Stomach (tissue), 9 donors: ENCODE results near the gene AGMO. TPM values are rescaled to one million over a fixed set of nuclear protein-coding genes. Genes with fewer than 3 reads are reported as not detected.

Experiments
- DNase-seq, 2 donors: peaks; one replicate each; pipeline versions ENCODE4 v3.0.0 to v3.0.0-alpha.2; 2013 to 2019
- H3K27ac ChIP-seq, 5 donors: fragments of 200-600 bp in 4 of 5; sonication (generic) in 4 of 5; one replicate each; pipeline ENCODE4 v1.5.1; 2013 to 2019; ENCODE audit warnings: mild to moderate bottlenecking in 1 of 5, moderate library complexity in 1 of 5
- H3K27me3 ChIP-seq, 3 donors: fragments of 200-600 bp; sonication (generic); one replicate each; pipeline ENCODE4 v1.5.1; 2017 to 2019; ENCODE audit warnings: mixed run types in 1 of 3
- H3K36me3 ChIP-seq, 4 donors: fragments of 200-600 bp; sonication (generic); 1 replicate in 3 of 4; 2 replicates in 1 of 4; pipeline ENCODE4 v1.5.1; 2016 to 2019
- H3K4me1 ChIP-seq, 4 donors: fragments of 200-600 bp; sonication (generic); one replicate each; pipeline ENCODE4 v1.5.1; 2016 to 2019
- H3K4me3 ChIP-seq, 4 donors: fragments of 200-600 bp; sonication (generic) in 3 of 4; one replicate each; pipeline ENCODE4 v1.5.1; 2016 to 2019; ENCODE audit warnings: mild to moderate bottlenecking in 1 of 4
- H3K9me3 ChIP-seq, 4 donors: fragments of 200-600 bp; sonication (generic); one replicate each; pipeline ENCODE4 v1.5.1; 2016 to 2019
- EP300 ChIP-seq: sonication (generic); formaldehyde crosslinking; IDR thresholded peaks from one replicate; pipeline ENCODE4 v1.6.1; 2017; ENCODE audit warnings: antibody characterized with exemption
- POLR2A ChIP-seq, 4 donors: fragments of 450-650 bp; IDR thresholded peaks; one replicate each; pipeline ENCODE4 v1.6.1; 2016; ENCODE audit warnings: antibody characterized with exemption in 4 of 4, control low read depth in 2 of 4, mild to moderate bottlenecking in 1 of 4, moderate library complexity in 1 of 4
- POLR2AphosphoS5 ChIP-seq, 3 donors: sonication (generic); formaldehyde crosslinking; IDR thresholded peaks; one replicate each; pipeline ENCODE4 v1.6.1; 2016; ENCODE audit warnings: antibody characterized with exemption in 3 of 3
- WGBS, 5 donors: extraction: QIAGEN DNeasy Blood & Tissue Kit in 3 of 5; methylation state at CpG; one replicate each; pipeline versions ENCODE4 v1.1.5 to v1.1.7; 2013 to 2018; 5-methylcytosine and 5-hydroxymethylcytosine counted together
- intact Hi-C: fragments of 100-400 bp; cut with DNase I; formaldehyde crosslinking; loops from one replicate; pipeline ENCODE4 v1.15.1; 2023; ENCODE audit warnings: low total_unique reads
- polyA plus RNA-seq, 3 donors: library from polyadenylated mRNA; stranded (reverse); fragments of 200-250 nt; gene quantifications; one replicate each; pipeline ENCODE4 v1.2.3, GENCODE V29; 2013
- total RNA-seq, 5 donors: library from RNA; depleted of rRNA; stranded (reverse); fragments of >200 nt; gene quantifications; one replicate each; pipeline versions ENCODE4 v1.1.0 to v1.2.3, GENCODE V29; 2014 to 2016
- TF ChIP-seq, protein P1 (sequence below), 7 experiments: fragments of 450-650 bp in 4 of 7; fragments of 200-600 bp in 3 of 7; sonication (generic) in 3 of 7; IDR thresholded peaks; one replicate each; pipeline ENCODE4 v1.5.1; 2016 to 2019; ENCODE audit warnings: antibody characterized with exemption in 7 of 7, control low read depth in 2 of 7, mild to moderate bottlenecking in 1 of 7
- donor health status: healthy with polysubstance abuse.
- donor health status: Bipolar disorder and iron deficiency.
- donor health status: healthy.

Gene AGMO
- total and polyA plus RNA-seq, 8 donors: 0.03 to 33.0 (median 5.0) TPM; not detected in 5

DNA sequence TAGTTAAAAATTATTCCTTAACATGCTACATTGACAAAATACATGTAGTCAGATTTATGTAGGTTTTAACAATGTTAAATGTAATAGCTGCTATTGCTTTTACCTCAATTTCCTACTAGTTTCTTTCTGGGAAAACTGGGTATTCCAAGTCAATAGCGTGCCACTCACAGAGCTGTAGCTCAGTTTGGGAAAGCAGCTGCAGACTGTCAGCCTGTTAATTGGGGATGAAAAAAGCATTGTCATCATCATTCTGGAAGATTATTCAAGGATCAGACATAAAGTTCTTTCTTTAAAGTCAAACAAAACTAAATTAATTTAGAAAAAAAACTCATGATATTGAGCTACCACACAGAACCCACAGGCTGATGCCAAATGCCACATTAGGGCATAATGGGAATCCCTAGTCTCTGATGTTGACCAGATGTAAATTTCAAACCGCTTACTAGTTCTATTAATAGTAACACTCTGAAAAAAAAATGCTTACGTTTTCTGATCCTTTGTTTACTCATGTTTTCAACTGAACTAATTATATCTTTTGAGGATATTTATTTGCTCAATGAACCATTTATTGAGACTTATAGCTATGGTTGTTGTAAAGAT, 19.6 kb upstream of the AGMO start:
- H3K27me3 ChIP-seq: no peaks in the 10 kb centered on the region
- peaks cover 0 to 6% (median 0%) of the 10 kb centered on the region in 4 donors for H3K4me1 ChIP-seq
- DNase-seq: peak in 1 of 2 donors; percentile 45
- H3K9me3 ChIP-seq: peaks cover 4 to 11% (median 6%) of the 10 kb centered on the region in 4 donors
- no peak overlapping the region for H3K4me3 ChIP-seq
- peak overlapping the region in 1 of 5 donors; percentile 30 for H3K27ac ChIP-seq
- no peaks in the 10 kb centered on the region for H3K36me3 ChIP-seq
- WGBS, 5 donors: 46 to 57% (median 49%) methylated on average over 3 of the region's 3 CpGs
- TF ChIP-seq, protein P1, sequence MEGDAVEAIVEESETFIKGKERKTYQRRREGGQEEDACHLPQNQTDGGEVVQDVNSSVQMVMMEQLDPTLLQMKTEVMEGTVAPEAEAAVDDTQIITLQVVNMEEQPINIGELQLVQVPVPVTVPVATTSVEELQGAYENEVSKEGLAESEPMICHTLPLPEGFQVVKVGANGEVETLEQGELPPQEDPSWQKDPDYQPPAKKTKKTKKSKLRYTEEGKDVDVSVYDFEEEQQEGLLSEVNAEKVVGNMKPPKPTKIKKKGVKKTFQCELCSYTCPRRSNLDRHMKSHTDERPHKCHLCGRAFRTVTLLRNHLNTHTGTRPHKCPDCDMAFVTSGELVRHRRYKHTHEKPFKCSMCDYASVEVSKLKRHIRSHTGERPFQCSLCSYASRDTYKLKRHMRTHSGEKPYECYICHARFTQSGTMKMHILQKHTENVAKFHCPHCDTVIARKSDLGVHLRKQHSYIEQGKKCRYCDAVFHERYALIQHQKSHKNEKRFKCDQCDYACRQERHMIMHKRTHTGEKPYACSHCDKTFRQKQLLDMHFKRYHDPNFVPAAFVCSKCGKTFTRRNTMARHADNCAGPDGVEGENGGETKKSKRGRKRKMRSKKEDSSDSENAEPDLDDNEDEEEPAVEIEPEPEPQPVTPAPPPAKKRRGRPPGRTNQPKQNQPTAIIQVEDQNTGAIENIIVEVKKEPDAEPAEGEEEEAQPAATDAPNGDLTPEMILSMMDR (IDR thresholded peaks at IDR 0.05): no peak
- TF ChIP-seq POLR2AphosphoS5 (IDR thresholded peaks at IDR 0.05) (no peak), EP300 (no peak), POLR2A (IDR thresholded peaks at IDR 0.05) (no peak)
- intact Hi-C loops: no loop called here

DNA sequence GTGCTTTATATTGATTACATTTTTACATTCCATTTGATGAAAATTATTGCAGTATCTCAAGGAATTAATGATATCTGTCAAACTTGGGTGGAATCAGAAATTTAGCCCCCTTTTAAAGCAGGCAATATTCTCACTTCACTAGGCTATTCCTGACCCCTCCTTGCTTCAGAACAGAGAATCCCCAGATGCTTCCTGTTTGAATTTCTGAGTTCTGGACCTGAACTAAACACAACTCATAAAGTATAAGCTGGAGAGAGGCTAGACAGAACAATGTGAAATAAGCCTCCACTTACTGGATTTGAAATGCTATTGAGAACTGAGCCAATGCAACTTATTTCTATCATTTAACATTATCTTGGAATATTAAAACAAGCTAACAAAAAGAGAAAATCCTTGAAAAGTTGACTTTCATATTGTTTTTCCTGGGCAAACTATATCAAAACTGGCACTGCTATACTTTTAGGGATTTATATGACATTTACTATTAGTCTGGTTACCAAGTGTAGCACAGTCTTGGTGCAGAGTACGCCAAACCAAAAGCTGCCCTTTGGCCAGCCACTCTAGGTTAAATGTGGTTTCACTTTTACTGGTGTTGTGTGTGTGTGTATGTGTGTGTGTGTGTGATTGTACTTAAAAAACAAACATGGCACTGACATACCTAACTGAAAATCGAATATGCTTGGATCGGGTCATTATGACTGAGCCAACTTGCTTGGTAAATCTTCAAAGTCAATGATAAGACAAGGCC, 19.0 kb upstream of the AGMO start:
- H3K36me3 ChIP-seq: no peaks in the 10 kb centered on the region
- TF ChIP-seq POLR2A (IDR thresholded peaks at IDR 0.05) (no peak), POLR2AphosphoS5 (IDR thresholded peaks at IDR 0.05) (no peak), EP300 (no peak)
- TF ChIP-seq, protein P1 (IDR thresholded peaks at IDR 0.05): no peak
- peaks cover 4 to 11% (median 6%) of the 10 kb centered on the region in 4 donors for H3K9me3 ChIP-seq
- no peak overlapping the region for H3K4me3 ChIP-seq
- no peak for DNase-seq
- intact Hi-C loops: no loop called here
- H3K4me1 ChIP-seq: peaks cover 0 to 6% (median 0%) of the 10 kb centered on the region in 4 donors
- H3K27ac ChIP-seq: peak overlapping the region in 1 of 5 donors; percentile 30
- WGBS, 5 donors: 61 to 86% (median 77%) methylated on average over 3 of the region's 3 CpGs
- H3K27me3 ChIP-seq: no peaks in the 10 kb centered on the region

DNA sequence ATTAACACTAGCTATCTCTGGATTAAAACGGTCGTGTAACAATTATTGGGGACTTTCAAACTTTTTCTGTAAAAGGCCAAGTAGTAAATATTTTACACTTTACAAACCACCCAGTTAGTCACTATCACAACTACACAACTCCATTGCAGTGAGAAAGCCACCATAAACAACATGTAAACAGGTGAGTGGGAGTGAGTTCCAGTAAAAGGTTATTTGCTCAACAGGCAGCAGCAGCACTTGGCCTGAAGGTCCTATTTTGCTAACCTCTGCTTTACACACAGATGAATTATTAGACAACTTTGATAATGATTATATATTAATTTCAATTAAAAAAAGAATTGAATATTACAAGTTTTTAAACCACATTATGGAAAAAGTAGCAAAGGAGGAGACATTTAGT, 15.8 kb upstream of the AGMO start:
- Histone ChIP-seq H3K9me3 (no peaks in the 10 kb centered on the region), H3K4me3 (no peak overlapping the region), H3K36me3 (no peaks in the 10 kb centered on the region), H3K27me3 (no peaks in the 10 kb centered on the region), H3K4me1 (peaks cover 0 to 6% (median 0%) of the 10 kb centered on the region in 4 donors), H3K27ac (no peak overlapping the region)
- TF ChIP-seq POLR2A (IDR thresholded peaks at IDR 0.05) (no peak), POLR2AphosphoS5 (IDR thresholded peaks at IDR 0.05) (no peak), EP300 (no peak)
- TF ChIP-seq, protein P1 (IDR thresholded peaks at IDR 0.05): no peak
- intact Hi-C loops: no loop called here
- DNase-seq: no peak
- WGBS, 5 donors: 88 to 96% (median 95%) methylated on average over 2 of the region's 2 CpGs

DNA sequence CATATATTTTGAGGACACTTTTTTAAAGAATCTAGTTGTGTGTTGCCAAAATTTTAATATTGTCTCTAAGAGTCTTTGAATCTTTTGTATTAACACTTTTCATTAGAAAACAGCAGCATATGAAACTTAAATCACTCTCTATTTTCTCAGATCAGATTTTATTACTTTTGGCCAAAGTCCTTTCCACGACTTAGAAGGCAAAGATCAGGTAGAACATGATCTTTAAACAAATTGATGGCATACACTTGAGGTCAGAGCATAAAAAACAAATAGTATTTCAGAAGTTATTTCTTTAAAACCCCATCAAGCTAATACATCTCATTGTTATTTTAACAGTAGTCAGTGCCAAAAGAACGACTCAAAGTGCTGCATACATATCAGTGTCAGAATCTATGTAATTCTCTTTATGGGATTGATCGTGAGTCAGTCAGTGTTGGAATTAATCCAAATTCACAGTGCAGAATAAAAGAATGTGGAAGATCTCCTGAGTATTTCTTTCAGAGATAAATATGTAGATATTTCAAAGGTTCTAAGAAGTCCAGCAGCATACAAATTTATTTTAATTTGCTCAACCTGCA, 9.6 kb upstream of the AGMO start:
- H3K27me3 ChIP-seq: no peaks in the 10 kb centered on the region
- 36 to 48% (median 41%) methylated on average over 3 of the region's 3 CpGs for WGBS, 5 donors
- no peaks in the 10 kb centered on the region for H3K36me3 ChIP-seq
- DNase-seq: no peak
- H3K4me3 ChIP-seq: no peak overlapping the region
- no peaks in the 10 kb centered on the region for H3K4me1 ChIP-seq
- intact Hi-C loops: no loop called here
- H3K9me3 ChIP-seq: no peaks in the 10 kb centered on the region
- TF ChIP-seq, protein P1 (IDR thresholded peaks at IDR 0.05): no peak
- TF ChIP-seq POLR2A (IDR thresholded peaks at IDR 0.05) (no peak), POLR2AphosphoS5 (IDR thresholded peaks at IDR 0.05) (no peak), EP300 (no peak)
- H3K27ac ChIP-seq: no peak overlapping the region
